HG03175 (cell line): ENCODE measurements around the gene VTI1A.
"Not testable (repeated sequence)": the region's sequence is repeated elsewhere in the genome, so short reads cannot be mapped to it uniquely, and the experiment has no call there.

ENCODE experiments used
- ATAC-seq: cut with Tn5 transposase; IDR thresholded peaks from one replicate; pipeline ENCODE4 v1.9.1; 2021; ENCODE audit warnings: mild to moderate bottlenecking, moderate library complexity; ENCODE audit not compliant: unreplicated experiment

Gene VTI1A

DNA sequence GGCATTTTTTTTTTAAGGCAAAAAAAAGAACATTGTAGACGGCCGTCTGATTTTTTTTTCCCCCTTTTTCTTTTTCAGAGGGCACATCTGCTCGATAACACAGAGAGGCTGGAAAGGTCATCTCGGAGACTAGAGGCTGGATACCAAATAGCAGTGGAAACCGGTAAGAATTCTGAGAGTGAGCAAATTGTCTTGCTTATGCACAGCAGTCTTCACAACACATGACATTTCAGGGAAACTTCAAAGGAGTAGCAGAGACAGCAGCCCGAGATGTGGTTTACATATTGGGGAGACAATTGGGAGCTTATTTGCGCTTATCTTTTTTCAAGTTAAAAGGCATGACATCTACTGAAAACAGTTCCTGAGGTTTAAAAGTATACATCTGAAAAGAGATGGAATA is 91.2 kb downstream of the VTI1A start:
- no peak for ATAC-seq

- ATAC-seq, result no peak
These were observed 92.3 kb downstream of the VTI1A start for GRCh38 chr10:112539340-112539739.

- not testable (repeated sequence) for ATAC-seq
These were observed 95.8 kb downstream of the VTI1A start for GRCh38 chr10:112542823-112543222.

- no peak for ATAC-seq
These were observed 99.5 kb downstream of the VTI1A start for GRCh38 chr10:112546474-112546873.

GRCh38 chr10:112548535-112549276 is 101.7 kb downstream of the VTI1A start:
- no peak for ATAC-seq

DNA sequence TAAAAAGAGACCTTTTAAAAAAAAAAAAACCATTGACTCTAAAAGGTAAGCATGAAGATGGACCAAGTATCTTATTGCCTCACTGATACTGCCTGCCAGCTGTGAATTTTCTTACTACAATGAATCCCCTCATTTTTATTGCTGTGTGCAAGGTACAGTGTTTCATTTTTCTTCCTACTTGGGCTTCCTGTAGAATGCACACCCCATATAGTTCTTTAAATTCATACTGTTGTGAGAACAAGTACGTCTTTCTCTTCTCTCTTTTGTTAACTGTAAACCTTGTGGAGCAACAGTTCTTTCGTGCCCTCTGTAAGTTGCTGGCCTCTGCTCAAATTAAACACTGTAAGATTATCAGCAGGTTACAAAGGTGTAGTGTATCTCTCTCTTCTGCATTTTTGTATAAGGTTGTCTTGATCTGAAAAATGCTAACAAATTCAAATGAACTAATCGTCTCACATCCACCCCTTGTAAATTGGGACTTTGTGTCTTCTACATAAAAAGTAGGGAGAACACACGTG is 105.6 kb downstream of the VTI1A start:
- ATAC-seq, result no peak

- no peak for ATAC-seq
These were observed 106.3 kb downstream of the VTI1A start for GRCh38 chr10:112553315-112553714.

GRCh38 chr10:112554263-112554662 is 107.2 kb downstream of the VTI1A start:
- no peak for ATAC-seq

GRCh38 chr10:112557197-112557596 is 110.2 kb downstream of the VTI1A start:
- ATAC-seq, result no peak

DNA sequence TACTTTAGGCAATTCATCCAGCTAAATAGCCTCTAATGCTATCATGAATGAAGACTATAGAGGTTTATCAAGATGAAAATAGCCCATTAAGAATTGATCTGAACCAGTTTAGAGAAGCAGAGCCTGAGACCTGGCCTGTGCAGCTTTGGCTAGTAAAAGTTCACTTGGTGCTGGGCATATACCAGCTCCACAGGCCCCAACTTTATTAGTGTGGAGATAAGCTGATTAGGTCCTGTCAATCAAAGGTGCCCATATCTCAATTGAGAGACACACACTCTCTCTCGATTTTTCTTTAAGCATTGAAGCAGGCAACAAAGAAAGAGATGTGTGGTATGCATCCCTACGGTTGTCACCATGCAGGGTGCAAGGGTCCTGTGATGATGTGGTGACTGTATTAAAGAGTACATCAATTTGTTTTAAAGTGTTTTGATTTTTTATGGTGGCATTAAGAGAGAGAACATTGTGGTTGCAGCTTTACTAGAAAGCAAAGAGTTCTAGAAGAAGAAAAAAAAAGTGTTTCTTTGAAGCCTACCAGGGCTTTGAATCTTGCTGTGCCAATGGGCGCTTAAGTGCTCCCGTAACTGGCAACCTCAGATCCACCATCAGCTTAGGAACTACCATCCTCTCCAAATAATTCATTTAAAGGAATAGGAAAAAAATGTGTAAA is 111.6 kb downstream of the VTI1A start:
- no peak for ATAC-seq

- no peak for ATAC-seq
These were observed 112.3 kb downstream of the VTI1A start for GRCh38 chr10:112559349-112559748.

DNA sequence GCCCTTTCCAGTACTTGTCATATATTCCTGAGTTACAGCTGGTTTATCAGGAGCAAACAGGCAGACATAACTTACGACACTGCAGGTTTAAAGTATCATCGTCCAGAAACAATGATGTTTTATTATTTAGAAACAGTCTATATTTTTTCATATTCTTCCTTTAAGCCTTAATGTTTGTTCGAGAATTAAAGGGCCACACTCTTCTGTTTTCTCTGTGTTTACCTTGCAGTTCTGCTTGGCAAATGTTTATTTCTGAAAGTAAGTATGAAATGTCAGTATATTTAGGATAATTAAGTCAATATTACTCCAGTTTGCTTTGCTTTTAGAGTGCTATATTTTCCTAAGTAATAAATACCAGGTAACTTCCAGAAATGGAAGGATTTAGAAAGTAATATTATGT is 115.1 kb downstream of the VTI1A start:
- ATAC-seq, result no peak

GRCh38 chr10:112562809-112563663 is 116.0 kb downstream of the VTI1A start:
- no peak for ATAC-seq

DNA sequence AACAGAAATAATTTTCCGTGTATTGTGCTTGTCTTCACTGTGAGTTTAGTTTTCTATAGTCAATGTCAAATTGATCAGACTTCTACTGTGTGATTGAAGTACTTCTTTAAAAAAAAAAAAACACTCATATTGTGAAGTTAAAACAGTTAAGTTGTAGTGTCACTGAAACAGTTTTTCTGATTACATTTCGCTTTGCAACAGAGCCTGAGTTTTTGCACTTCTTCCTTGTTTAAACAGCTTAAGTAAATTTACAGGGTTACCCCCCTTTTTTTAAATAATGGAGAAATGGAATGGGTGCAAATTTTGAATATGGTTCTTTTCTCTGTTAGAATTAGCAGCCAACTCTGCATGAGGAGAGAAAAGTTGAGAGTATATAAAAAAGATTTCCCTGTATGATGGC is 117.3 kb downstream of the VTI1A start:
- no peak for ATAC-seq

DNA sequence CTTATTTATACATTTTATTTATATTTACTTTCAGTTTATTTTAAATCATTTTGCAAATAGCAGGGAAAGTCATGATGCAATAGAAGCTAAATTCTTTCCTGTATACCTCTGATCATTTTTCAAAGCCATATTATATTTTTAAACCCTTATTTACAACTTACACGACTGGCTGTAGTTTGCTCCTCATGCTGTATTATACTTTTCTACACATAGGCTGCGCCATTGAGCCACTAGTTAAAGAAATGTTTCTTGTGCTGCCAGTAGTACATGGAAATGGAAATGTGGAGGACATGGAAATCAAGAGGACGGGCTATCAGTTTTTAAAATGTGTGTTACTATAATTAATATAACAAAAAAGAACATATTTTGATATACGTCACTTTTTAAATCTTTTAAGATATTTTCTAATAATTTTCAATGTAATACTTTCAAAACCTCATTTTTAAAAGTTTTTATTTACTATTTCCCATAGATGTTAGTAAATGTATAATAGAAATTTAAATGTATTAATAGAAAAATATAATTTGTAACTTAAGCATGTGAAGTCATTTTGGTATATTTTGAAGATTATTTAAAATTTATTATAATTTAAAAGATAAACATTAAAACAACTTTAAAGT is 118.5 kb downstream of the VTI1A start:
- peak; percentile 53 for ATAC-seq

DNA sequence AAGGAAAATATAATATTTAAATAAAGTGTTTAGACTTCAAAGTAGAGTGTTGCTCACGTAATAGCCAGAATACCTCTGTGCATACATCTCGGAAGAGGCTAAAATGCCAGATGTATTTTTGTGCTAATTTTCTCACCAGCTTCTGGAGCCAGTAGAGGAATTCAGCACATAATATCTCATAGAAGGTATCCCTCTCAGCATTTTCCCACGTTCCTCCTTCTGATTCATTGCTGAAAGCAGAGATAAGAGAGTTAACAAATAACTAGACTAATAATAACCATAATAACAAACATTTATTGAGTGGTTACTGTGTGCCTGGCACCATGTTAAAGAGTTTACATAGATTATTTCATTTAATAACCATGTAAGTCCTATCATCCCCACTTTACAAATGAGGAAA is 123.6 kb downstream of the VTI1A start:
- ATAC-seq, result no peak

- ATAC-seq, result no peak
These were observed 132.6 kb downstream of the VTI1A start for GRCh38 chr10:112579578-112579977.

GRCh38 chr10:112580267-112580666 is 133.3 kb downstream of the VTI1A start:
- no peak for ATAC-seq

DNA sequence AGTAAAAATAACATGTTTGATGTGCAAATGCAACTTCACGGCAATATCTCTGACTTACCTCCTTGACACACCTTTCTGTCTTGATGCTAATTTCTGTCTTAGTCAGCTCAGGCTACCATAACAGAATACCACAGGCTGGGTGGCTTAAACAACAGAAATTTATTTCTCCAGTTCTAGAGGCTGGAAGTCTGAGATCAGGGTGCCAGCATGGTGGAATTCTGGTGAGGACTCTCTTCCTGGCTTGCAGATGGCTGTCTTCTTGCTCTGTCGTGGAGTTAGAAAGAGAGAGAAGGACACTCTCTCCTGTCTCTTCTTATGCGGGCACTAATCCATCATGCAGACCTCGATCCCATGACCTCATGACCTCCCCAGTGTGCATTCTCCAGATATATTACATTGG is 134.9 kb downstream of the VTI1A start:
- no peak for ATAC-seq

- ATAC-seq, result no peak
These were observed 136.4 kb downstream of the VTI1A start for GRCh38 chr10:112583236-112583939.
